ENCODE measurements around the gene DNAJC5.

GRCh38 chr20:63964412-63964811, 69.5 kb downstream of the DNAJC5 start:
- TF ChIP-seq EZH2 (IDR thresholded peaks at IDR 0.05; ENCODE audit: low read depth, low read length, severe bottlenecking) (no peak), CTCF (IDR thresholded peaks at IDR 0.05; ENCODE audit: control extremely low read depth in 1 of 3, insufficient read depth in 1 of 3, low read depth in 1 of 3, low read length in 3 of 3) (no peak), PHF8 (conservative IDR thresholded peaks at IDR 0.05; ENCODE audit: low read depth, low read length) (no peak), ZNF274 (IDR thresholded peaks at IDR 0.05; ENCODE audit: borderline replicate concordance, extremely low read depth, low read length) (no peak), RAD21 (IDR thresholded peaks at IDR 0.05 in 1 of 2, conservative IDR thresholded peaks at IDR 0.05 in 1 of 2; ENCODE audit: low read depth in 2 of 2, low read length in 2 of 2) (no peak), MAFK (IDR thresholded peaks at IDR 0.05; ENCODE audit: low read depth, low read length) (no peak), ATF2 (IDR thresholded peaks at IDR 0.05; ENCODE audit: low read length) (no peak), YY1 (IDR thresholded peaks at IDR 0.05; ENCODE audit: low read depth, low read length) (no peak), CBX5 (IDR thresholded peaks at IDR 0.05; ENCODE audit: low read depth, low read length) (no peak), CBX8 (IDR thresholded peaks at IDR 0.05; ENCODE audit: borderline replicate concordance, low read depth, low read length) (no peak), POLR2AphosphoS5 (IDR thresholded peaks at IDR 0.05; ENCODE audit: low read depth, low read length) (no peak), JUND (IDR thresholded peaks at IDR 0.05; ENCODE audit: low read length) (no peak), KDM5A (IDR thresholded peaks at IDR 0.05; ENCODE audit: low read length) (no peak), JUN (IDR thresholded peaks at IDR 0.05; ENCODE audit: low read depth, low read length) (no peak)

Measured in H1 (cell line).